ENCODE results near the gene HIP1R. TPM values are rescaled to one million over a fixed set of nuclear protein-coding genes. Genes with fewer than 3 reads are reported as not detected.

The HIP1R gene
- total and polyA plus RNA-seq, 10 of the 15 experiments (the other 5 are each of a cell fraction or from before 2014, with no cell fraction given) = 0.18 to 27.7 (median 11.7) TPM

GRCh38 chr12:122847516-122847836 lies 12.2 kb downstream of the HIP1R start:
- no peak for ATAC-seq
- BruUV-seq (replicated peaks) = no TSS peak
- H3K4me3 ChIP-seq = no peak overlapping the region
- H3K27ac ChIP-seq (ENCODE audit: control insufficient read depth, insufficient read depth) = no peak overlapping the region
- H3K36me3 ChIP-seq (ENCODE audit: control insufficient read depth in 2 of 2, insufficient read depth in 2 of 2, low read length in 1 of 2) = peaks cover 0 to 2% of the 10 kb centered on the region in 2 experiments; a peak in 2 of 4 replicates
- FAIRE-seq = no peak
- CTCF ChIA-PET = interaction anchor here (0.8 to 1.5 kb wide), 2 partner anchors 13 to 53 kb away, joined by 3 to 5 read pairs; no protein-coding TSS in a partner anchor
- no peaks in the 10 kb centered on the region for H4K20me1 ChIP-seq (ENCODE audit: control insufficient read depth, insufficient read depth)
- no peaks in the 10 kb centered on the region for H3K9me3 ChIP-seq (replicated peaks; ENCODE audit: control insufficient read depth, insufficient read depth, low read length)
- no peak for DNase-seq (ENCODE audit: low read depth, low spot score)
- POLR2A ChIA-PET = no interaction called here
- SMC1A ChIA-PET (ENCODE audit: uncharacterized antibody, unreplicated experiment) = no interaction called here
- H2AFZ ChIP-seq (ENCODE audit: control insufficient read depth, low read depth, low read length) = no peak overlapping the region
- RAD21 ChIA-PET (ENCODE audit: unreplicated experiment) = interaction anchor here (0.5 to 1.4 kb wide), 3 partner anchors 53 to 156 kb away, joined by 3 to 4 read pairs (median 3); no protein-coding TSS in a partner anchor
- no peak overlapping the region for H3K4me2 ChIP-seq (ENCODE audit: control insufficient read depth, insufficient read depth)
- intact Hi-C loops (cut with micrococcal nuclease; ENCODE audit: unreplicated experiment) (no loop called here), in situ Hi-C loops (cut with MboI) (no loop called here)
- no peak overlapping the region for H3K9ac ChIP-seq (ENCODE audit: control insufficient read depth, insufficient read depth, low read length)
- H3K79me2 ChIP-seq (ENCODE audit: control insufficient read depth, insufficient read depth, low read length) = no peaks in the 10 kb centered on the region
- 62% methylated on average over 5 of the region's 5 CpGs for WGBS (ENCODE audit: insufficient coverage, insufficient replicate concordance, low lambda C conversion rate, missing lambda C conversion rate)
- no peaks in the 10 kb centered on the region for H3K4me1 ChIP-seq (ENCODE audit: control insufficient read depth, insufficient read depth, low read length)
- no peaks in the 10 kb centered on the region for H3K27me3 ChIP-seq (replicated peaks in 1 of 2; ENCODE audit: control insufficient read depth in 2 of 2, insufficient read depth in 2 of 2, low read length in 1 of 2)
- no peak for TF ChIP-seq ZNF24 (IDR thresholded peaks at IDR 0.05)
- TF ChIP-seq HCFC1 (IDR thresholded peaks at IDR 0.05; ENCODE audit: low read length) = no peak
- no peak for TF ChIP-seq CBX5 (IDR thresholded peaks at IDR 0.05; ENCODE audit: low read depth)
- no peak for TF ChIP-seq TCF3 (IDR thresholded peaks at IDR 0.05; ENCODE audit: borderline replicate concordance, insufficient read depth, low read depth, low read length)
- TF ChIP-seq, protein P1, sequence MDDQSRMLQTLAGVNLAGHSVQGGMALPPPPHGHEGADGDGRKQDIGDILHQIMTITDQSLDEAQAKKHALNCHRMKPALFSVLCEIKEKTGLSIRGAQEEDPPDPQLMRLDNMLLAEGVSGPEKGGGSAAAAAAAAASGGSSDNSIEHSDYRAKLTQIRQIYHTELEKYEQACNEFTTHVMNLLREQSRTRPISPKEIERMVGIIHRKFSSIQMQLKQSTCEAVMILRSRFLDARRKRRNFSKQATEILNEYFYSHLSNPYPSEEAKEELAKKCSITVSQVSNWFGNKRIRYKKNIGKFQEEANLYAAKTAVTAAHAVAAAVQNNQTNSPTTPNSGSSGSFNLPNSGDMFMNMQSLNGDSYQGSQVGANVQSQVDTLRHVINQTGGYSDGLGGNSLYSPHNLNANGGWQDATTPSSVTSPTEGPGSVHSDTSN (IDR thresholded peaks at IDR 0.05; ENCODE audit: insufficient replicate concordance, low read depth, low read length) = no peak
- TF ChIP-seq, protein P2, sequence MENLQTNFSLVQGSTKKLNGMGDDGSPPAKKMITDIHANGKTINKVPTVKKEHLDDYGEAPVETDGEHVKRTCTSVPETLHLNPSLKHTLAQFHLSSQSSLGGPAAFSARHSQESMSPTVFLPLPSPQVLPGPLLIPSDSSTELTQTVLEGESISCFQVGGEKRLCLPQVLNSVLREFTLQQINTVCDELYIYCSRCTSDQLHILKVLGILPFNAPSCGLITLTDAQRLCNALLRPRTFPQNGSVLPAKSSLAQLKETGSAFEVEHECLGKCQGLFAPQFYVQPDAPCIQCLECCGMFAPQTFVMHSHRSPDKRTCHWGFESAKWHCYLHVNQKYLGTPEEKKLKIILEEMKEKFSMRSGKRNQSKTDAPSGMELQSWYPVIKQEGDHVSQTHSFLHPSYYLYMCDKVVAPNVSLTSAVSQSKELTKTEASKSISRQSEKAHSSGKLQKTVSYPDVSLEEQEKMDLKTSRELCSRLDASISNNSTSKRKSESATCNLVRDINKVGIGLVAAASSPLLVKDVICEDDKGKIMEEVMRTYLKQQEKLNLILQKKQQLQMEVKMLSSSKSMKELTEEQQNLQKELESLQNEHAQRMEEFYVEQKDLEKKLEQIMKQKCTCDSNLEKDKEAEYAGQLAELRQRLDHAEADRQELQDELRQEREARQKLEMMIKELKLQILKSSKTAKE (IDR thresholded peaks at IDR 0.05; ENCODE audit: low read depth, poor library complexity, severe bottlenecking) = no peak
- no peak for TF ChIP-seq IRF5 (IDR thresholded peaks at IDR 0.05; ENCODE audit: borderline replicate concordance)
- TF ChIP-seq CBX3 (IDR thresholded peaks at IDR 0.05; ENCODE audit: borderline replicate concordance, low read depth) = no peak
- no peak for TF ChIP-seq ZZZ3 (IDR thresholded peaks at IDR 0.05; ENCODE audit: control insufficient read depth, insufficient read length, low read depth)
- TF ChIP-seq MAX (IDR thresholded peaks at IDR 0.05; ENCODE audit: low read depth, low read length) = no peak
- no peak for TF ChIP-seq CTCF (IDR thresholded peaks at IDR 0.05 in 2 of 3, conservative IDR thresholded peaks at IDR 0.05 in 1 of 3; ENCODE audit: control insufficient read depth in 2 of 3, extremely low read depth in 1 of 3, insufficient read depth in 1 of 3, low read depth in 3 of 3, low read length in 3 of 3)
- TF ChIP-seq IRF3 (IDR thresholded peaks at IDR 0.05) = no peak
- TF ChIP-seq, protein P3, sequence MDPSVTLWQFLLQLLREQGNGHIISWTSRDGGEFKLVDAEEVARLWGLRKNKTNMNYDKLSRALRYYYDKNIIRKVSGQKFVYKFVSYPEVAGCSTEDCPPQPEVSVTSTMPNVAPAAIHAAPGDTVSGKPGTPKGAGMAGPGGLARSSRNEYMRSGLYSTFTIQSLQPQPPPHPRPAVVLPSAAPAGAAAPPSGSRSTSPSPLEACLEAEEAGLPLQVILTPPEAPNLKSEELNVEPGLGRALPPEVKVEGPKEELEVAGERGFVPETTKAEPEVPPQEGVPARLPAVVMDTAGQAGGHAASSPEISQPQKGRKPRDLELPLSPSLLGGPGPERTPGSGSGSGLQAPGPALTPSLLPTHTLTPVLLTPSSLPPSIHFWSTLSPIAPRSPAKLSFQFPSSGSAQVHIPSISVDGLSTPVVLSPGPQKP (IDR thresholded peaks at IDR 0.05; ENCODE audit: low read depth, low read length) = no peak
- TF ChIP-seq WRNIP1 (IDR thresholded peaks at IDR 0.05; ENCODE audit: borderline replicate concordance, low read depth, low read length) = no peak

All from GM12878 (cell line).